ENCODE results near the gene DLG2.
"Not testable (repeated sequence)": the region's sequence is repeated elsewhere in the genome, so short reads cannot be mapped to it uniquely, and the experiment has no call there.

The DLG2 gene

GRCh38 chr11:84795698-84796097 is 831.4 kb downstream of the DLG2 start:
- DNase-seq (ENCODE audit: low spot score) (no peak), FAIRE-seq (no peak)

- DNase-seq (ENCODE audit: low spot score), result no peak
- no peak for FAIRE-seq
Observed at GRCh38 chr11:84794663-84795443, 832.3 kb downstream of the DLG2 start.

GRCh38 chr11:84793318-84793717 is 833.8 kb downstream of the DLG2 start:
- FAIRE-seq (no peak), DNase-seq (ENCODE audit: low spot score) (no peak)

- DNase-seq (ENCODE audit: low spot score) (no peak), FAIRE-seq (no peak)
Observed at GRCh38 chr11:84790849-84791427, 836.2 kb downstream of the DLG2 start.

- FAIRE-seq, result no peak
- DNase-seq (ENCODE audit: low spot score), result no peak
Observed at GRCh38 chr11:84788220-84788619, 838.9 kb downstream of the DLG2 start.

DNA sequence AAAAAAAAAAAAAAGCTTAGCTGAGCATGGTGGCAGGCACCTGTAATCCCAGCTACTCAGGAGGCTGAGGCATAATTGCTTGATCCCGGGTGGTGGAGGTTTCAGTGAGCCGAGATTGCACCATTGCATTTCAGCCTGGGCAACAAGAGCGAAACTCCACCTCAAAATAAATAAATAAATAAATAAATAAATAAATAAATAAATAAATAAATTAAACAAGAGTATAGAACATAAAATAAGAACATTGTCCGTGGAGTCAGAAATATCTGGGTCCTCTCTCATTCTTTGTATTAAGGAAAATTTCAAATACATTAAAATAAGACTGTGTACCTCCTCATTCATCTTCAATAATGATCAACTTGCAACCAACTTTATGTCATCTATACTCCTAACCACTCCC is 843.0 kb downstream of the DLG2 start:
- not testable (repeated sequence) for FAIRE-seq; DNase-seq (ENCODE audit: low spot score)

DNA sequence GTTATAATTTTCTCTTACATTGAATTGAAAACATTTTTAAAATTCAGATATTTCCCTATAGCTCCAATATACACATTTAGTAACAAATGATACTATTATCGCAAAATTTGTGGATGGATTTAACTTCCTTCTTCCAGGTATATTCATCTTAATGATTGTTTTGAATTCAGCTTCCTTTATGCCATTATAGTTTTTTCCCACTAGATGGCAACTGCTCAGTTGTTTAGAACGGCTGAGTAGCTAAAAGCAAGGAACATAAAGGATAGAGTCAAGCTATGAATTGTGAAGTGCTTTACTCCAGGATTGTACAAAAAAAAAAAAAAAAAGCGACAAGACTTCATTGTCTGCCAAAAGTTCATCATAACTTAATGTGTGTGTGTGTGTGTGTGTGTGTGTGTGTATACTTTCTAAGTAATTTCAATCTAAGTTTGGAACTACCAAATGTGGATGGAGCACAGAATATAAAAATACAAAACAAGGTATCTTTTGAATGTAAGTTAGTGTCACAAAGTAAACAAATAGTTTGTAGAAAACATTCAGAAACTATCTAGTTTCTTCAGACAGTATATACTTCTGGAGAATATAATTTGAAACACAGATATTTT is 846.4 kb downstream of the DLG2 start:
- DNase-seq (ENCODE audit: low spot score) (peak; percentile 15), FAIRE-seq (no peak)

DNA sequence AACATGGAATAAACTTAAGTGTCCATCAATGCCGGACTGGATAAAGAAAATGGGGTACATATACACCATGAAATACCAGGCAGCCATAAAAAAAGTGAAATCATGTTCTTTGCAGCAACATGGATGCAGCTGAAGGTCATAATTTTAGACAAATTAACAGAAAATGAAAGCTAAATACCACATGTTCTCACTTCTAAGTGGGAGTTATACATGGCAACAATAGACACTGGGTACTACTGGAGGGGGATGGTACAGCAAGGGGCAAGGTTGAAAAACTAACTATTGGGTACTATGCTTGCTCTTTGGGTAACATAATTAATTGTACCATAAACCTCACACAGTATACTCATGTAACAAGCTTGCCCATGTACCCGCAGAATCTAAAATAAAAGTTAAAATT is 851.6 kb downstream of the DLG2 start:
- FAIRE-seq (no peak), DNase-seq (ENCODE audit: low spot score) (no peak)

DNA sequence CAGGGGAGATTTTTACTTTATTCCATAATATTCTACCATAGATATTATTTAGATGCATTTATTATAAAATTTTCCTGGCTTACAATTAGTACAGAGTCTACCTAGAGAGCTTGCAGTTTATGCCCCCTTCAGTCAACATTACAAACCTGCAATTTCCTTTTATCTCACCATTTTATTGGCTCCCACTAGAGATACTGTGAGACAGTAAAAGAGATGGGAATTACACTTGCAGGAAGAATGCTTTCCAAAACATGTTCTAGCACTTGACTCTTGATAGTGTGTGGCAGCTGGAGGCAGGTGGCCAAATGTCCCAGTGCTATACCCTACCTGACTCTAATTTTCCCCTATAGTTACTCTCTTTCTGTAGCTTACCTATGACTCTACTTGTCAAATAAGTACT is 863.2 kb downstream of the DLG2 start:
- no peak for FAIRE-seq

DNA sequence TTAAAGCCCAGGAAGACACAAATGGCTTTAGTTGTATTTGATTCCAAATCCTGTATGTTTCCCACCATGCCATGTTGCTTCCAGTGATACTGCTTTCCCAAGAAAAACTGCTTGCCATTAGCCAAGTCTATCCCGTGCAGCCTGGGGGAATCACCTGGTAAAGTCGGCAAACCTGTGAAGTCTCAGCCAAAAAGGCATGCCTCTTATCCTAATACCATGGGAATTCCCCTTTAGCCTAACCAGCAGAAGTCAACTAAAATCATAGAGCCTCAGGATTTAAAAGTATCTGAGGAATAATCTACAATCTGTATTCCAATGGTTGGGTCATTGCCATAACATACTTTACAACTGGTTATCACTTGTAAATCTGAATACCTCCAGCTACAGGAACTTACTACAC is 869.4 kb downstream of the DLG2 start:
- DNase-seq (ENCODE audit: low spot score), result no peak
- FAIRE-seq, result no peak

More for the DNA sequence above, 863.2 kb downstream of the DLG2 start:
- no peak for DNase-seq (ENCODE audit: low spot score)

DNA sequence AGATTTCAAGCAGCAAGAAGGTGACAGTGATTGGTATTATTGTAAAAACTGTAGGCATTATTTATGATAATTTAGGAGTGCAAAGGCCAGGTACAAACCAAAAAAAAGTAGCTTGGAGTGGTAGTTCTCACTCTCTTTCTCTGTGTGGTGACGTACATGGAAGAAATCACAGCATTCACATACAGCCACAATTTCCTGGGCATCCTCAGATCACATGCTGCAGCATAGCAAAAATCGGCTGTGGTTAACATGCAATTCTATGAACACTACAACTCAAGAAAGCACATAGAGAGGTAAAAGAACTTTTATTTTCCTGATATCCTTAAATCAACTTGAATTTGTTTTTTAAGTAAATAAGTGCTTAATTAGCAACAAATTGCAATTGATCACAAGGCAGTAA is 875.8 kb downstream of the DLG2 start:
- FAIRE-seq, result no peak
- DNase-seq (ENCODE audit: low spot score), result no peak

- DNase-seq (ENCODE audit: low spot score) (no peak), FAIRE-seq (no peak)
Observed at GRCh38 chr11:84747871-84748270, 879.3 kb downstream of the DLG2 start.

- DNase-seq (ENCODE audit: low spot score), result no peak
Observed at GRCh38 chr11:84740050-84740449, 887.1 kb downstream of the DLG2 start.

DNA sequence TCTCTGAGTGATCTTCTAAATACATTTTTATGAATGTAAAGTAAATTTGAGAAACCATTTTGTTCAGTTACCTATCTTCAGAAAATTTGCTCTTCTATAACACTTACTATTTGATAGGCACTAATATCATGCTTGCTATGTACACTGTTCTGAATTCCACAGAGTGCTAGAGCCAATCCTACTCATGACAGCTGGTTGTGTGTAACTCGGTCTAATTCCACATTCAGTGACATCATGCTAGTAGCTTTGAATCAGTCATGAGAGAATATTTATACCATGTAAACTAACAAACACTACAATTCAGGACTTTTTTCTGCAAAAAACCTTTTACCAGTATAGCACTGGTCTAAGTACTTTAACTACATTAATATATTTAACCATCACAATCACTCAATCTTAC is 902.9 kb downstream of the DLG2 start:
- FAIRE-seq, result no peak
- no peak for DNase-seq (ENCODE audit: low spot score)

More at GRCh38 chr11:84740050-84740449, 887.1 kb downstream of the DLG2 start:
- FAIRE-seq, result no peak

- no peak for DNase-seq (ENCODE audit: low spot score)
- no peak for FAIRE-seq
Observed at GRCh38 chr11:84722583-84723108, 904.5 kb downstream of the DLG2 start.

DNA sequence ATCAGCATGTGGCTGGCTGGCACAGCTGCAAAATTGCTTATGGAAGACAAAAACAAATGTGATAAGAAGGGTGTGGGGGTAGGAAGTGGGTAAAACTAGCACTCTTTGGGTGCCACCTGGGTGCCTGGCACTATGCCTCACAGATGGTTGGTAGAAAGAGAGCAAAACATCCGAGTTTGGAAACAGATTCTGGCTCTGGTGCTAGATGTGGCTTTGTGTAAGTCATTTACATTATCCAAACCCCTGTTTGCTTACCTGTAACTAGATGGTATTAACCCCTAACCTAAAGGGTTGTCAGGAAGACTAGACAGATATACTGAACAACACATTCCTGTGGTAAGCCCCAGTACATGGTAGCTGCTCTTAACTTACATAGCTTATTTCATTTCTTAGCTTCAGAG is 905.6 kb downstream of the DLG2 start:
- FAIRE-seq, result no peak
- DNase-seq (ENCODE audit: low spot score), result no peak

DNA sequence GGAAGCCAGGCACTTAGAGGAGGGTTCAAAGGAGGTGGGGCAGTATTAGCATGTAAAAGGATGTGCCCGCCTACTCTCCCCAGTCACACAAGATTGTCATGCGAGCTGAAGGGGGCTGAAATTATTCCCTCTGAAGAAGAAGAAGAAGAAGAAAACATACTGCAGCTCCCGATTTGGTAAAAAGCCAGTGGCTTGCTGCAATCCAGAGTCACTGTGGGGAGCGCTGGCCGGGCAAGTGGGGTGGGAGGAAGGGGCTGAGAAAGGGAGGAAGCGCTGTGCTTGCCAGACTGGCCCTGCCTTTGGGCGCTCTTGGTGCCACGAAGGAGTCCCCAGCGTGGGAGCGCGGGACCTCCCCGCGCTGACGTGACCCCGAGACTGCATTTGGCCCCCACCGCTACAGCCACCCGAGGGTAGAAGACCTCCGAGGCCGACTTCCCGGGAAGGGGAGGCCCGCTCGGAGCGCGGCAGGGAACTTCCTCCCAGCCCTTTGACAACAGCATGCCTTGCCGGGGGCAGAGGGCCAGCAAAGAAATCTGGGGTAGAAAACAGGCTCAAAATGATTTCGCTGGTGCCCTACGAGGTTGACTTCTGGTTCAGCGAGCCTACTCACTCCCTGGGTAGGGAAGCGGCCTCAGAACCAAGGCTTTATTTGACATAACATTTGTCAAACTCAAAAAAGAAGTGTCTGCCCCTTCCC is 906.3 kb downstream of the DLG2 start:
- FAIRE-seq, result no peak
- DNase-seq (ENCODE audit: low spot score), result no peak

DNA sequence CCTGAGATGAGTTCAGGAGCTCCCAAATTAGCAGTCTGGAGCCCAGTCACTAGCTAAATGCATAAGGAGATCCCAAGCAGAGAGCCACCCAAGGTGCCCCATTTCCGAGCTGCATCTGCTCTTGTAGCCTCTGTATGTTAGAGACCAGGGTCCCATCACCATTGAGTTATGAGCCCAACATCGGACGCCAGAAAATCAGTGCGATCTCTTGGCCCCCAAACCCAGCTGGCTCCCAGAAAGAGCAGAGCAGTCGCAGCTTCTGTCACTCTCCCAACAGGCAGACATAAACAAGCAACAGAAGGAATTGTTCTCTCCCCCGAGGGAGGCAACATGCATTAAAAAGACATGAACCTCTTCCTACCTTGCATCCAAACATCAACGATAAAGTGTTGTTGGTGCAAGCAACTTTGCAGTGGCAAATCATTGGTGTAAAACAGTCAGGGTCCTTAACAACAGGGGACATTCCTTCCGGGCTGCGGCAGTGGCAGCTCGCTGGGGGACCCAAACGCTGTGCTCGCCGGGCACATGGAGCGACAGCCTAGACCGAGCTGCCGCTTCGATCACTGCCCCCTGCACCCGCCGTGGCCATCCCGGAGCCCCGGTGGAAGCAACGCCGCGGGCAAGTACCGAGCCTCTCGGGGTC is 907.1 kb downstream of the DLG2 start:
- no peak for FAIRE-seq
- DNase-seq (ENCODE audit: low spot score), result no peak

GRCh38 chr11:84714316-84714780 is 912.8 kb downstream of the DLG2 start:
- peak; percentile 41 for DNase-seq (ENCODE audit: low spot score)
- peak; percentile 15 for FAIRE-seq

DNA sequence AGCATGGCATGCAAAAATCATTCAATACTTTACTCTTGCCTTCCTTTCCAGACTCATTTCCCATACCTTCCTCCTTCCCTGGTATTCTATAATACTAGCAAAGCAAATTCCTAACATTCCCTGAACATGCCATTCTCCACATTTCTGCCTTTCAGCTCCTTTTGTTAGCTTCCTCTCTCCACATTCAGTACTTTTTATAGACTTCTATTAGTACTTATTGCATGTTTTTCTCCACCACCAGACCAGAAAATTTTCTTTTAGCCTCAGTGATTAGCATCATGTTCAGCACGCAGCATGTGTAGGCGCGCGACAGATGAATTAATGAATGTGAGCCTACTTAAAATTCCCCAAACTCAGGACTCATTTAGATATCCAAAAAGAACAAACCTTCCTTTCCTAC is 935.3 kb downstream of the DLG2 start:
- no peak for DNase-seq (ENCODE audit: low spot score)
- FAIRE-seq, result no peak

- DNase-seq (ENCODE audit: low spot score) (no peak), FAIRE-seq (no peak)
Observed at GRCh38 chr11:84687433-84687832, 939.7 kb downstream of the DLG2 start.
